MCF 10A (cell line): ENCODE results near the gene NANOS1. TPM values are rescaled to one million over a fixed set of nuclear protein-coding genes. Genes with fewer than 3 reads are reported as not detected.

Experiments used
- BruUV-seq: library from RNA; stranded (reverse); fragments of 400-500 nt; replicated peaks from 2 replicates; lab custom pipeline; 2021; lab: Mats Ljungman, UMichigan
- CTCF ChIA-PET: fragments of 300-600 bp; sonication (Branson Sonifier 250); formaldehyde crosslinking; extraction: SDS; loops from one replicate; lab custom pipeline; 2021; ENCODE audit warnings: antibody characterized with exemption, inconsistent platforms; lab: Yijun Ruan, JAX
- POLR2A ChIA-PET: fragments of 300-600, 350-650 bp; sonication (Branson Sonifier 250); formaldehyde crosslinking; extraction: SDS; loops from one replicate; lab custom pipeline; 2020; ENCODE audit warnings: antibody characterized with exemption, inconsistent platforms; lab: Yijun Ruan, JAX
- DNase-seq: peaks from one replicate; pipeline ENCODE4 v3.0.0-alpha.2; 2018; ENCODE audit not compliant: unreplicated experiment
- H3K27ac Mint-ChIP-seq: one replicate; pipeline ENCODE4 v1.8.0; 2022; ENCODE audit warnings: mild to moderate bottlenecking, low read depth, mixed read lengths; ENCODE audit not compliant: unreplicated experiment
- H3K27me3 Mint-ChIP-seq: one replicate; pipeline ENCODE4 v1.8.0; 2022; ENCODE audit warnings: mixed read lengths; ENCODE audit not compliant: insufficient read depth, unreplicated experiment
- H3K36me3 Mint-ChIP-seq: one replicate; pipeline ENCODE4 v1.8.0; 2022; ENCODE audit warnings: mild to moderate bottlenecking, moderate library complexity, mixed read lengths; ENCODE audit not compliant: insufficient read depth, unreplicated experiment
- H3K4me1 Mint-ChIP-seq: one replicate; pipeline ENCODE4 v1.8.0; 2022; ENCODE audit warnings: mixed read lengths; ENCODE audit not compliant: insufficient read depth, unreplicated experiment
- H3K4me3 Mint-ChIP-seq: one replicate; pipeline ENCODE4 v1.8.0; 2022; ENCODE audit warnings: mild to moderate bottlenecking, moderate library complexity, mixed read lengths; ENCODE audit not compliant: unreplicated experiment
- H3K9me3 Mint-ChIP-seq: one replicate; pipeline ENCODE4 v1.8.0; 2022; ENCODE audit warnings: mixed read lengths; ENCODE audit not compliant: unreplicated experiment
- intact Hi-C: fragments of 100-400 bp; cut with micrococcal nuclease; formaldehyde crosslinking; loops from 2 replicates; pipeline ENCODE4 v1.14.1; 2022
- total RNA-seq: library from RNA; stranded (reverse); gene quantifications from 2 replicates; pipeline ENCODE4 v1.2.3, GENCODE V29; 2022
- TF ChIP-seq, protein P1 (sequence below): fragments of 200-600 bp; IDR thresholded peaks from one replicate; pipeline ENCODE4 v1.8.0; 2022; ENCODE audit warnings: antibody characterized with exemption, mild to moderate bottlenecking; ENCODE audit not compliant: unreplicated experiment

The NANOS1 gene
- total RNA-seq, 1 experiment from 2014 or later = 2.2 TPM

- POLR2A ChIA-PET = no interaction called here
- TF ChIP-seq, protein P1, sequence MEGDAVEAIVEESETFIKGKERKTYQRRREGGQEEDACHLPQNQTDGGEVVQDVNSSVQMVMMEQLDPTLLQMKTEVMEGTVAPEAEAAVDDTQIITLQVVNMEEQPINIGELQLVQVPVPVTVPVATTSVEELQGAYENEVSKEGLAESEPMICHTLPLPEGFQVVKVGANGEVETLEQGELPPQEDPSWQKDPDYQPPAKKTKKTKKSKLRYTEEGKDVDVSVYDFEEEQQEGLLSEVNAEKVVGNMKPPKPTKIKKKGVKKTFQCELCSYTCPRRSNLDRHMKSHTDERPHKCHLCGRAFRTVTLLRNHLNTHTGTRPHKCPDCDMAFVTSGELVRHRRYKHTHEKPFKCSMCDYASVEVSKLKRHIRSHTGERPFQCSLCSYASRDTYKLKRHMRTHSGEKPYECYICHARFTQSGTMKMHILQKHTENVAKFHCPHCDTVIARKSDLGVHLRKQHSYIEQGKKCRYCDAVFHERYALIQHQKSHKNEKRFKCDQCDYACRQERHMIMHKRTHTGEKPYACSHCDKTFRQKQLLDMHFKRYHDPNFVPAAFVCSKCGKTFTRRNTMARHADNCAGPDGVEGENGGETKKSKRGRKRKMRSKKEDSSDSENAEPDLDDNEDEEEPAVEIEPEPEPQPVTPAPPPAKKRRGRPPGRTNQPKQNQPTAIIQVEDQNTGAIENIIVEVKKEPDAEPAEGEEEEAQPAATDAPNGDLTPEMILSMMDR = no peak
- H3K9me3 Mint-ChIP-seq = no peaks in the 10 kb centered on the region
Observed at GRCh38 chr10:118986815-118987790, 42.4 kb upstream of the NANOS1 start.

DNA sequence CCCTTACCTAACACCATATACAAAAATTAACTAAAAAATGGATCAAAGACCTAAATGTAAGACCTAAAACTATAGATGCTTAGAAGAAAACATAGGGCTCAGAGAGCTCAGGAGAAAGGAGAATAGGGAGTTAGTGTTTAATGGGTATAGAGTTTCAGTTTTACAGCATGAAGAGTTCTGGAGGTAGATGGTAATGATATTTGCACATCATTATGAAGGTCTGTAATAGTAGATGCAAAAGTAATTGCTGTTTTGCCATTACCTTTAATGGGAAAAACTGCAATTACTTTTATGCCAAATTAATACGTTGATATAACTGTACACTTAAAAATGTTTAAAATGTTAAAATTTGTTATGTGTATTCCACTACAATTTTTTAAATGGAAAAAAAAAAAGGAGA, 39.2 kb upstream of the NANOS1 start:
- no peak overlapping the region for H3K4me3 Mint-ChIP-seq
- intact Hi-C loops = no loop called here
- H3K27me3 Mint-ChIP-seq = no peaks in the 10 kb centered on the region
- H3K27ac Mint-ChIP-seq = no peak overlapping the region
- no peaks in the 10 kb centered on the region for H3K36me3 Mint-ChIP-seq
- no TSS peak for BruUV-seq
- H3K4me1 Mint-ChIP-seq = no peaks in the 10 kb centered on the region
- DNase-seq = no peak
- CTCF ChIA-PET = no interaction called here
- TF ChIP-seq, protein P1 = no peak
- H3K9me3 Mint-ChIP-seq = no peaks in the 10 kb centered on the region
- POLR2A ChIA-PET = no interaction called here

More at GRCh38 chr10:118986815-118987790, 42.4 kb upstream of the NANOS1 start:
- BruUV-seq = no TSS peak
- Mint-ChIP-seq H3K27me3 (no peaks in the 10 kb centered on the region), H3K4me3 (no peak overlapping the region), H3K4me1 (no peaks in the 10 kb centered on the region), H3K27ac (no peak overlapping the region), H3K36me3 (no peaks in the 10 kb centered on the region)
- CTCF ChIA-PET = no interaction called here
- DNase-seq = no peak
- intact Hi-C loops = no loop called here

- no peaks in the 10 kb centered on the region for H3K27me3 Mint-ChIP-seq
- H3K4me3 Mint-ChIP-seq = no peak overlapping the region
- H3K9me3 Mint-ChIP-seq = peaks cover 4% of the 10 kb centered on the region
- ChIA-PET CTCF (interaction anchor here (0.6 to 1.2 kb wide), 2 partner anchors 21 to 67 kb away, joined by 3 read pairs; no protein-coding TSS in a partner anchor), POLR2A (interaction anchor here (0.6 kb wide), 1 partner anchor 11 kb away, joined by 3 read pairs; no protein-coding TSS in a partner anchor)
- no peaks in the 10 kb centered on the region for H3K4me1 Mint-ChIP-seq
- BruUV-seq = no TSS peak
- TF ChIP-seq, protein P1 = no peak
- intact Hi-C loops = no loop called here
- no peak overlapping the region for H3K27ac Mint-ChIP-seq
- no peaks in the 10 kb centered on the region for H3K36me3 Mint-ChIP-seq
- DNase-seq = no peak
Observed at GRCh38 chr10:118992496-118992895, 37.0 kb upstream of the NANOS1 start.

GRCh38 chr10:118993214-118993613, 36.3 kb upstream of the NANOS1 start:
- DNase-seq = no peak
- H3K4me1 Mint-ChIP-seq = no peaks in the 10 kb centered on the region
- BruUV-seq = no TSS peak
- no peak overlapping the region for H3K27ac Mint-ChIP-seq
- H3K4me3 Mint-ChIP-seq = no peak overlapping the region
- H3K9me3 Mint-ChIP-seq = peaks cover 9% of the 10 kb centered on the region
- intact Hi-C loops = no loop called here
- ChIA-PET POLR2A (no interaction called here), CTCF (no interaction called here)
- no peaks in the 10 kb centered on the region for H3K36me3 Mint-ChIP-seq
- no peaks in the 10 kb centered on the region for H3K27me3 Mint-ChIP-seq
- TF ChIP-seq, protein P1 = no peak
